ENCODE measurements around the gene PRR19.
"Not testable (repeated sequence)": the region's sequence is repeated elsewhere in the genome, so short reads cannot be mapped to it uniquely, and the experiment has no call there.

Gene PRR19

GRCh38 chr19:42301646-42302203 is at the start of gene PRR19:
Gene PRR19, plus strand, starts transcription at chr19:42302132. Its CDS starts 7,453 bp downstream, at chr19:42309585.
- no peak for DNase-seq (ENCODE audit: low read depth)

GRCh38 chr19:42252365-42253244 is 49.3 kb upstream of the PRR19 start:
- no peak for DNase-seq (ENCODE audit: low read depth)

GRCh38 chr19:42253245-42254088 is 48.5 kb upstream of the PRR19 start:
- DNase-seq (ENCODE audit: low read depth): no peak

- DNase-seq (ENCODE audit: low read depth): peak; percentile 45
These were observed 47.7 kb upstream of the PRR19 start for GRCh38 chr19:42254089-42254849.

- peak; percentile 88 for DNase-seq (ENCODE audit: low read depth)
These were observed 46.8 kb upstream of the PRR19 start, which contains the start of gene ERF for GRCh38 chr19:42254850-42255765. Gene ERF, minus strand, starts transcription at chr19:42255128. Its CDS starts 129 bp downstream, at chr19:42254999.

GRCh38 chr19:42255766-42256745 is 45.9 kb upstream of the PRR19 start:
- no peak for DNase-seq (ENCODE audit: low read depth)

- DNase-seq (ENCODE audit: low read depth): not testable (repeated sequence)
These were observed 44.1 kb upstream of the PRR19 start for GRCh38 chr19:42257842-42258241.

- no peak for DNase-seq (ENCODE audit: low read depth)
These were observed 40.2 kb upstream of the PRR19 start for GRCh38 chr19:42261763-42262162.

GRCh38 chr19:42266105-42266504 is 35.8 kb upstream of the PRR19 start:
- DNase-seq (ENCODE audit: low read depth): not testable (repeated sequence)

GRCh38 chr19:42266928-42267603 is 34.9 kb upstream of the PRR19 start:
- not testable (repeated sequence) for DNase-seq (ENCODE audit: low read depth)

GRCh38 chr19:42267644-42268141 is 34.2 kb upstream of the PRR19 start:
- DNase-seq (ENCODE audit: low read depth): no peak

GRCh38 chr19:42268142-42268703 is 33.7 kb upstream of the PRR19 start:
- DNase-seq (ENCODE audit: low read depth): peak; percentile 89

GRCh38 chr19:42268704-42269477 is 33.0 kb upstream of the PRR19 start, which contains the start of gene CIC:
Gene CIC, plus strand, starts transcription at chr19:42269252. Its CDS starts 2,532 bp downstream, at chr19:42271784.
- peak; percentile 95 for DNase-seq (ENCODE audit: low read depth)

GRCh38 chr19:42269478-42270345 is 32.2 kb upstream of the PRR19 start:
- no peak for DNase-seq (ENCODE audit: low read depth)

- DNase-seq (ENCODE audit: low read depth): peak; percentile 23
These were observed 31.4 kb upstream of the PRR19 start for GRCh38 chr19:42270346-42271044.

- no peak for DNase-seq (ENCODE audit: low read depth)
These were observed 30.9 kb upstream of the PRR19 start for GRCh38 chr19:42271045-42271419.

Measured in stimulated activated CD8-positive, alpha-beta memory T cell treated with anti-CD3 and anti-CD28 coated beads, Interleukin-15, amount 100 ng/mL, for 24 hours (primary cell).